GM15510 (cell line): ENCODE data around the gene BTAF1.

ENCODE experiments used
- POLR2A ChIP-seq: IDR thresholded peaks from 3 replicates; pipeline ENCODE4 v1.6.1; 2011; ENCODE audit warnings: borderline replicate concordance; ENCODE audit not compliant: insufficient read length; ENCODE audit errors: extremely low read depth

Gene BTAF1

DNA sequence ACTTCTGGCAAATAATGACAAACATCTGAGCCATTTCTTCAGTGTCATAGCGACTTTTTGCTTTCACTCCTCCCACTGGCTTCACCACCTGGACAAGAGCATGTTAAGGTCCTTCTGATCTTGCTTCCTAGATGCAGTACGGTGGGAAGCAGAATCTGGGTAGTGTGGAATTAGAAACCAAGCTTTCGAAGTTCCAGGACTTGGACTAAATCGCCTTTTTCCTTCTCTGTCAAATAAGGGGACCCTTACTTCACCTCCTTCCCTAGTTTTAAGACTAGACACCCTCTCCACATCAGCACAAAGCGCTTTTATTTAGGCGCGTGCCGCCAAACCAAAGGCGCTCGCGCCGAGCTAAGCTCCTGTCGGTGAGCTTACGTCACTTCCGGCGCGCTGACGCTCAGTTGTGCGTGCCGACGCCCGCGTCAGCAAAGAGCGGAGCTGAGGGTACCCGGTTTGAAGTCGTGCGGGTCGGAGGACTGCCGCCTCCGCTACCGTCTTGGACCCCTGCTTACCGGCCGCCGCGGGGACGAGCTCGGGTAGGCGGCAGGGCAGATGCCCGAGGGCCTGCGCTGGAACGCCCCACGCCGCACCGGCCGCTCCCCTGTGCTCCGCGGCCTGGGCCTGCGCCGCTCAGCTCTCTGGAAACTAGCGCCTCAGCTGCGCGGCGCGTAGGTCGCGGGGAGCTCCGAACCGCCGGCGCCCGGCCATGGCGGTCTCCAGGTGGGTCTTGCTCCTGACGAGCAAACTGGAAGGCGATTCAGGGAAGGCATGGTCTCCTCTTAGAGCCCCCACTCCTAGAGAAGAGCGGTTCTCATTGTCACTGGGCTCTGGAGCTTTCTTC, at the start of gene BTAF1:
TSS of gene BTAF1 (plus strand) at position 400 of the 841 bp plus-strand sequence. CDS start at position 707, 307 bp downstream.
- peak; percentile 94 for TF ChIP-seq POLR2A

DNA sequence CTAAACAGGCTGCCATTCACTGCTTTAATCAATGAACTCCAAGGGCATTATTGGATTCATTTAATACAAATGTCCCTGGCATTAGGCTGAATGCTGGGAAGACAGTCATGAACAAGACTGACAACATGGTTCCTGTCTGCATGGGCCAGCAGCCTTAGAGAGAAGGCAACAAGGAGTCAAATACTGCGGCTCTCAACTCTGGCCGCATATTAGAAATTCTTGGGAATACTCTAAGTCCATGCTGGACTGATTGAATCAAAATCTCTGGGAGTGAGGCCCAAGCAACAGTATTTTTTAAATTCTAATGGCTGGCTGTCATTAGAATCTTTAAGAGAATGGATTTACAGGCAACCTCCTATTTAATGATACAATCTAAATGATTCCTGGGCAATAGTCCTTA, 48.4 kb upstream of the BTAF1 start:
- TF ChIP-seq POLR2A: no peak

DNA sequence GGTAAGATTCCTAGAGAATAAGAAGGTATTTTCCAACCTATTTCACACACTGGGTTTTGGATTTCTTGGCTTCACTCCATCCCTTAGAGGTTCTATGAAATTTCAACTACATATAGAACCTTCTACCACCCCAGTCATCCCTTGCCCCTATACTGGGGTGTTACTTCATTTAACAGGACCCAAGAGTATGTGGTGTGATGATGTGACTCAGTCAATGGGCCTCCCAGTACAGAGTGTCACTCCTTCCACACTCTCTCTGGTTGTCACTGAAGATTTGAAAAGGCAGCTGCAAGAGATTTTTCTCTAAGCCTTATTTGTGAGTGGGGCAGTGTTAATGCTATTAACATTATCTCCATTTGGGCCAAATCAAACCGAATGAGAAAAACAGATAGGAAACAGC, 47.8 kb upstream of the BTAF1 start:
- TF ChIP-seq POLR2A: no peak

DNA sequence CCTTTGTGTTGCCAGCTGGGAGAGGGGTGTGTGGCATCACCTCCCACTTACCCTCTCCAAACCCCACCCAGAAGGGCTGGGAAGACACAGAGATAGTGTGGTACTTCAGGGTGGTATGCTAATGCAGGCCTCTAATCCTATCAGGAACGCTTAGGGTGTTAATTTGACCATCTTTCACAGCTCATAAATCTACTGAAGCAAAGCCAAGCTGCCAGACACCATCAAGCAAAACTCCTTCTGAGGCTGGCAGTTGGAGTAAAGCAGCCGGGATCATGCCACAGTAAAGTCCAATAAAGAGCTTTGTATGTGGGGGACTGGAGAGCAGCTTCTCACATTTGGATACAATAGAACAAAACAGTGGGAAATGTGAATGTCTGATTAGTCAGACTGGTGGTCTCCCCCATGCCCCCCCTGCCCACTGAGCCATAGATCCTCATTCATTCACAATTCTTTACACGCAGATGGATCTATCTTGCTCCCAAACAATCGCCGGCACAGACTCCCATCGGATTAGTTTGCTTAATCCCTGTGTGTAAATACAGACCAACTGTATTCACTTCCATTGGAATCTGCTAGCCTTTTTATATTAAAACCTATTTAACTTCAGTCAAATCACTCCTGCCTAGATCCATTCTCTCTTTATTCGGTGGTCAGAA, 43.9 kb upstream of the BTAF1 start:
- no peak for TF ChIP-seq POLR2A

DNA sequence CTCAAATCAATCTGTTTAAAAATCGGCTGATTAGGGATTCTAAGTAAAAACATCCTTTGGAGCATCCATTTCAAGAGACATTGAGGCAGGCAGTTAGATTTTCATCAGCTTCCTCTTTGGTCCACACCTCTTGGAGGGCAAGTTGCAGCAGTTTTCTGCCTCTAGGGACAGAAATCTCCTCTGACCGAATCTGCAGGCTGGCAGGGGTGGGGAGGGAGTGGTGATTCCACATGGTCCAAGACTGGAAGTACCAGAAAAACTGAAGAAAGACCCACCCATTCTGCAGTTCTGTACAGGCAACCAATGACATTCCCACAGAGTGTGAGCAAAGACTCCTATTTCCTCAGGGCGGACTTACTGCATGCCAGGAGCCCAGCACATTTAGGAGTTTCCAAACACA, 43.3 kb upstream of the BTAF1 start:
- no peak for TF ChIP-seq POLR2A

DNA sequence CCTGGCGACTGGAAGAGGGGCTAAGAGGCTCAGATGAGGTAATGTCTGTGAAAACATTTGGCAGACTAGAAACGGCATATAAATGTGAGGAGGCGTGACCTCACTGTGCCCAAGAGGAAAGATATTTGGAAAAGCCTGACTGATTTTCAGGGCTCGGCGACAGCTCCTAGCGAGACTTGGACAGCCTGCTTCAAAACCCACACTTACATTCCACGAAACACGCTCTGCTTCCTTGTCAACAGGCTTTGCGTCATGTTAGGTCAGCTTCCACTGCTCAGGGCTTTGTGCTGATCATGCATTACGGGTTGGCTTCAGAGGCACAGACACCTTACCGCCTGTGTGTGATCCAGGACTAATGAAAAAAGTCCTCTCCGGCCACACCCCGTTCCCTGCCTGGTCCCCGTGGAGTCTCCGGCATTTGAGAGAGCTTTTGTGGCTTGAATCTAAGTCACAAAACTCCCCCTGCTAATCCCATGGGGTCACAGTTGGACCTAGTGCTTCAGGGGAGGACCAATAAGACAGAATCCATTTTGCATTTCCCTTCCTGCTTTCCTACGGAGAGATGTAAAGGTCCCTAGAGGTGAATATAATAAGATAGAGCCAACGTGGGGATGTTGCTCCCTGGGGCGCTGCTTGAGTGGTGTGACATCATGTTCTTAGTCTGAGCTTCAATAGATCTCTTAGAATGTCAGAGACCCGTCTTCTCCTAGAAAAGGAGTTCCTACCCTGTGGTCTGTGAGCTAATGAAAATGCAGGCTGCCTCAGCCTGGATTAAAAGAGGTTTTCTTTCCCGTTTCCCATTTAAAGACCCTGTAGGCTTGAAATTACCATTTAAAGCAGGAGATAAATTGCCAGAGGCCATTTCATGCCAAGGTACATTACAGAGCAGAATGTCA, 39.8 kb upstream of the BTAF1 start:
- no peak for TF ChIP-seq POLR2A

DNA sequence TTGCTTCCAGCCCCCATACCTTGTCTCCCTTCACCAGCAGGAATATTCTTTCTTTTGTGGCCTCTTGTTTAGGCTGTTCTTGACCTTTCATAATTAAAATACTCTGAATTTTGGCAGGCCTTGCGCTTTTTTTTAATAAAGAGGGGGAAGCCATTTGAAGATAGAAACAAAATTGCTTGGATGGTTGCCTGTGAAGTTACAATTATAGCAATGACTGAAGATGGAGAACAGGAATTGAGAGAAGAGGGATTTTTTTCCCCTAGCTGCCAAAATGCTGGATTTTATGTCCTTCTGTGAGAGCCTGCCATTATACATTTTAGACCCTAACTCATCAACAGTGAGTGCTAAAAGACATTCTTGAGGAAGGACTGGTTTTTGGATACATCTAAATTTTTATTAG, 39.0 kb upstream of the BTAF1 start:
- no peak for TF ChIP-seq POLR2A

DNA sequence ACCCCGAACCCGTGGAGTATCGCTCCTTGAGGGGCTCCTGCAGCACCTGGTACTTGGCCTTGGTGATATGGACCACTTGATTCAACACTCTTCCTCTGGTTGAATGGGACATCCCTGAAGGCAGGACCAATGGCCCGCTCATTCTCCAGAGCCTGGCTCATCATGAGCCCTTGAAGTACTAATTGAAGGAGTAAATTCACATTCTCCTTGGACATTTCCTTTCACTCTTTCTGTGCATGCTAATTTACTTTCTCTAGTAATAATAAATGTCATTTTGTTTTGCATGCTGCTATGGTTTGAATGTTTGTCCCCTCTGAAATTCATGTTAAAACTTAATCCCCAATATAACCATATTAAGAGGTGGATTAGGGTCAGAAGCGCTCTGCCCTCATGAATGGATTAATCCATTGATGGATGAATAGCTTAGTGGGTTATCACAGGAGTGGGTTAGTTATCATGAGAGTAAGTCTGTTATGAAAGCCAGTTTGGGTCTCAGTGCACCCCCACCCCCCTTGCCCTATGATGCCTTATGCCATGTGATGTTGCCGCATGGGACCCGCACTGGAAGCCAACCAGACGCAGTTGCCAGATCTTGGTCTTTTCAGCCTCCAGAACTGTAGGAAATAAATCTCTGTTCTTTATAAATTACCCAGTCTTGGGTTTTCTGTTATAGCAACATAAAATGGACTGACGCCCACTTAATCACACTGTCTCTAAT, 38.0 kb upstream of the BTAF1 start:
- no peak for TF ChIP-seq POLR2A

DNA sequence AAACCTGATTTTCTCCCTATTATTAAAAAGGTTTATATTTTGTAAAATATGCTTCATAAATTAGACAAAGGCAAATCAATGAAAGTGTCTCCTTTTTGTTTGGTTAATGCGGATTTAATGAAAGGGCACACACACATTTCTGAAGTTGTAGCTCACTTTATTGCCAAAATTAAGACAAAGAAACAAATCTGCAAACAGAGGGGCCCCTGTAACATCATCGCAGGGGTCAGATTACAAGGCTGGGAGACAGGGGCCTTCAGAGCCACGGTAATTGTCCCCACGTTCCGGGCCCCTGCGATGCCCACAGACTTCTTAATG, 36.7 kb upstream of the BTAF1 start:
- no peak for TF ChIP-seq POLR2A

DNA sequence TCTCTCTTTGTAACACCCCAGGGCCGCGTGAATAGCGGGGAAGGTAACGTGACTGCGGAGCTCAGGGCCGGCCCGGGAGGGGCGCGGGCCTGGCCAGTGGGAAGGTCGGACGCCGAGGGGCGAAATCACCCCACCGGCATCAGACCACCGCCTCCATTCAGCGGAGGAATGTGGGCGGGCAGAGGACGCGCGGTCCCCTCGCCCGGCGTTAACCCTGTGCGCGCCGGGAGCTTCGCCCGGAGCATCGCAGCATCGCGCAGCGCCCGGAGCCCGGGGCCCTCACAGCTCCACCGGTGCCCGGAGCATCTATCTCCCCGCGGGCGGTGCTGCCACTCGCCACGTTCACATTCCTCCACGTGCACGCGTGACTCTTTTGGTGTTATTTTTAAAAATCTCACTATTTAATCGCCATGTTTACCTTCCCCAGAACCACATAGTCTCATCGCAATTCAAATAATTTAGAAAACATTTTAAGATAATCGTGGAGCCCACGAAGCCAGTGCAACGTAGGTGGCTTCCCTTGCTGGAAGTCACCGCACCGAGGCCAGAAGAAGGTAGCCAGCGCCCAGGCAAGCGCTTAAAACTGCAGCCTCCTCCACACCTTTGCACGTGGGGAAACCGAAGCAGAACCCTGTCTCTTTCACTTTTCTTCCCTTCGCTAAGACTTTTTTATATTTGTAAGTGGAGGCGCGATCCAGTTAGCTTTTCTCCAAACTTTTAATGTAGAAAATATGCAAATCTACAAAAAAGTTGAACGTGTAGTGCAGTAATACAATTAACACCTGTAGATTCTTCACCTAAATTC, 36.1 kb upstream of the BTAF1 start:
- no peak for TF ChIP-seq POLR2A

DNA sequence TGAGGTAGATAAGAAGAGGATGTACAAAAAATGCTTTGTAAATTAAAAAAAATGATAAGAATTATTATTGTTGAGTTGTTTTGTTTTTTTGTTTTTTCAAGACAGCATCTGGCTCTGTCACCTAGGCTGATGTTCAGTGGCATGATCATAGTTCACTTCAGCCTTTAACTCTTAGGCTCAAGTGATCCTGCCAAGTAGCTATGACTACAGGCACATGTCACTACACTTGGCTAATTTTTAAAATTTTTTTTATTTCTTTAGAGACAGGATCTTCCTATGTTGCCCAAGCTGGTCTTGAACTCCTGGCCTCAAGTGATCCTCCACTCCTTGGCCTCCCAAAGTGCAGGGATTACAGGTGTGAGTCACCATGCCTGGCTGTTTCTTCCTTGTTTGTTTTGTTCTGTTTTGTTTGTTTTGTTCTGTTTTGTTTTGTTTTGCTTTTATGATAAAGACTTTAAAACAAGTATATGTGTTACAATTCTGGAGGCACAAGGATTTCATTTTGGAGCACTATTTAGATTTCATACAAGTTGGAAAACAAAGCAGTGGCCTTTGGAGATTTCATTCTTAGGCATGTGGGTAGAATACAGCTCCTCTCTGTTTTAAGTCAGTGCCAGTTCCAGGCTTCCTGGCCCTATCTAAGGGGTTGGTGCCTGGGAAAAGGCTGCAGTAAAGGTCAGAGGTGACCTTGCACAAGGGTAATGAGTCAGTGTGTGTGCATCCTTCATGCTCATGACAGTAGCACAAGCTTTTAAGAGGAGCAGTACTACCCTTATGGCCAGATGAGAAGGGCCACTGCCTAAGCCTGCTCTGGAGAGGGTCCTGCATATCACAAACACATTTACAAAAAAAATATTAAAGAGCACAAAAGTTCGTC, 32.2 kb upstream of the BTAF1 start:
- TF ChIP-seq POLR2A: no peak

DNA sequence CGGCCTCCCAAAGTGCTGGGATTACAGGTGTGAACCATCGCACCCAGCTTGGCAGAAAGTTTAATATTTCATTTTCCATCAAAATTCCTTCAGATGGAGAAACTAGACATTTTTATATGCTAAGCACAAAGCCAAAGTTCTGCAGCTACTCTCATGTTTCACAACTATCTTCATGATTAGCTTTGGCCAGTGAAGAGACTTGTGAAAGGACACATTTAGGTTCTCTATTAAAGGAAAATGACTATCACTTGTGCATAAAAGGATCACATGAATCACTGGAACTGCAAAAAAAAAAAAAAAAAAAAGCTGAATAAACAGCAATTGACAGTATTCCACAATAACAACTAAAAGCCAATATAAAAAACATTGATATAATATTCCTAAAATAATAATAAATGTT, 30.5 kb upstream of the BTAF1 start:
- no peak for TF ChIP-seq POLR2A

DNA sequence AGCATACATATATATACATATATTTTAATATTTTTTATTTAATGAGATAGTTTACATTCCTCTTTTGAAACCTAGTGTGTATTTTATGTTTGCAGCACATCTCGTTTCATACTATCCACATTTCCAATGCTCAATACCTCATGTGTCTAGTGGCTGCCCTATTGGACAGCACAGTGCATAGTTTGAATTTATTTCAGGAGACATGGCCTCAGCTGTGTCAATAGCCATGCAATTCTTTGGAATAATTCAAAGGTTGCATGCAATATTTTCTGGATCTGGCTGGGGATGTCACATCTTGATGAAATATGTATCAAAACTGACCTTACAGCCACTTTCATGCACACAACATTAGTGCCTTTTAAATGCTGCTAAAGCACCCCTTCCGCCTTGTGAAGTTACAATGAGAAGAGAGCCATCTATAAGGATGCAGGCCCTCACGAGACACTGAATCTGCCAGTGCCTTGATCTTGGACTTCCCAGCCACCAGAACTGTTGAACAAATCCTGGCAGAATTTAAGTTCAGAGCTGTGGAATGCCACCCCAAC, 27.3 kb upstream of the BTAF1 start:
- no peak for TF ChIP-seq POLR2A
